GM21515 (cell line): ENCODE data around the gene RRAGA.
A peak's percentile ranks its signal among the peaks of the same experiment; 100 is the strongest.
"Not testable (repeated sequence)": the region's sequence is repeated elsewhere in the genome, so short reads cannot be mapped to it uniquely, and the experiment has no call there.

Experiments used
- ATAC-seq: cut with Tn5 transposase; IDR thresholded peaks from one replicate; pipeline ENCODE4 v1.9.1; 2021; ENCODE audit not compliant: unreplicated experiment

RRAGA gene

GRCh38 chr9:19048966-19049916, at the start of gene RRAGA:
TSS of gene RRAGA (plus strand) at chr9:19049427. CDS start at chr9:19049660, 233 bp downstream.
- ATAC-seq = peak; percentile 87

DNA sequence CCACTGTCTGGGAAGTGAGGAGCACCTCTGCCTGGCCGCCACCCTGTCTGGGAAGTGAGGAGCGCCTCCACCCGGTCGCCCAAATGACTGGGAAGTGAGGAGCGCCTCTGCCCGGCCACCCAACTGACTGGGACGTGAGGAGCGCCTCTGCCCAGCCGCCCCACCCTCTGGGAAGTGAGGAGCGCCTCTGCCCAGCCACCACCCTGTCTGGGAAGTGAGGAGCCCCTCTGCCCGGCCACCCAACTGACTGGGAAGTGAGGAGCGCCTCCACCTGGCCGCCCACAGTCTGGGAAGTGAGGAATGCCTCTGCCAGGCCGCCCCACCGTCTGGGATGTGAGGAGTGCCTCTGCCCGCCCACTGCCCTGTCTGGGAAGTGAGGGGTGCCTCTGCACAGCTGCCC, 49.1 kb upstream of the RRAGA start:
- no peak for ATAC-seq

DNA sequence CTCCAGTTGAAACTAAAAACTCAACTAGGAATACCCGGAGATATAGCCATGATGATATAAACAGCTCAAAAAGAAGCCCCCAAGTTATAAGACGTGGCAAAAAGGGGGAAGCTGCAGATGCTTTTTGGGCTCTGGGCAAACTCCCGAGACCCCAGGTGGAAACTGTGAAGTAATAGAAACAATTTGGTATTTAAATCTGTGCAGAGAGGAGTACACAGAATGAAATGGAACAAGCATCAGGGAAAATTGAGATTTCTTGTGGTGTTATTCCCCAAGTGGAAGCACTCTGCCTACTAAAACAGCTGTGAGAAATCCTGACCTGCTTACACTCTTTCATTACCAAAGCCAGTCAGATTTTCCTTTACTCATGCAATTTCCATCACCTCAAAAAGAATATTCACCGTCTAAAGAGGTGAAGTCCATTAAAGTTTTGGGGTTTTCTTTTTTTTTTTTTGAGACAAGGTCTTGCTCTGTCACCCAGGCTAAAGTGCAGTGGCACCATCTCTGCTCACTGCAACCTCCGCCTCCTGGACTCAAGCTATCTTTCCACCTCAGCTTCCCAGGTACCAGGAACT, 39.7 kb upstream of the RRAGA start:
- no peak for ATAC-seq

GRCh38 chr9:19018201-19018600, 31.0 kb upstream of the RRAGA start:
- no peak for ATAC-seq

DNA sequence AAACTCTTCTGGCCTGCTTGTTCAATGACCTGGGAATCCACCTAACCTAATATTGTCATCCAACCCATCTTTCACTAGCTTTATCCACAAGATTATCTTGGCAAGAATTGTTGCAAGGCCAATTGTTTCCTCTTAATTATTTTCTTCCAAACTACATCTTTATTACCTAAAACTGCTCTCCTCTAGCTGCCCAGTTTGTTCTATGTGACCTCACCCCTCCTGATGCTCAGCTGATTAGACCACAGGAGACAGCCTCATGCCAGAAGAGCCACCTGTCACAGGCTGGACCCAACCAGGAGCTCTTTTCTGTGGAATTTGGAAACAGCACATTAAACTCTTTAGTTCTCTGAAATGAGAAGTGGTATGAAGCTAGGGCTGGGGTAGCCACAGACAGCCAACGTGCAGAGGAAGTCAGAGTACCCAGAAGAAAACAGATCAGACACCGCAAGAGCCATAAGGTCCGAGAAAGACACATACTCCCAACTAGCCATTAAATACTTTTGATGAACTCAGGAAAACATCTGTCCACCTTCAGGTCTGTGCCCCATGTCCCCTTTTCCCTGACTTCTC, 28.3 kb upstream of the RRAGA start:
- ATAC-seq = no peak

DNA sequence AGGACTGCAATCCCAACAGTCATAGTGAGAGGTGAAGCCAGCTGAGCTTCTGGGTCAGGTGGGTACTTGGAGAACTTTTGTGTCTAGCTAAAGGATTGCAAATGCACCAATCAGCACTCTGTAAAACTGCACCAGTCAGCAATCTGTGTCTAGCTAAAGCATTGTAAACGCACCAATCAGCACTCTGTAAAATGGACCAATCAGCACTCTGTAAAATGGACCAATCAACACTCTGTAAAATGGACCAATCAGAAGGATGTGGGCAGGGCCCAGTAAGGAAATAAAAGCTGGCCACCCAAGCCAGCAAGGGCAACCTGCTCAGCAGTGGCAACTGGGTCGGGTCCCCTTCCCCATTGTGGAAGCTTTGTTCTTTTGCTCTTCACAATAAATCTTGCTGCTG, 27.6 kb upstream of the RRAGA start:
- not testable (repeated sequence) for ATAC-seq

- peak; percentile 52 for ATAC-seq
These were observed 27.0 kb upstream of the RRAGA start for GRCh38 chr9:19022206-19022605.

- no peak for ATAC-seq
These were observed 26.1 kb upstream of the RRAGA start for GRCh38 chr9:19023078-19023477.

GRCh38 chr9:19026375-19026774, 22.9 kb upstream of the RRAGA start:
- no peak for ATAC-seq

DNA sequence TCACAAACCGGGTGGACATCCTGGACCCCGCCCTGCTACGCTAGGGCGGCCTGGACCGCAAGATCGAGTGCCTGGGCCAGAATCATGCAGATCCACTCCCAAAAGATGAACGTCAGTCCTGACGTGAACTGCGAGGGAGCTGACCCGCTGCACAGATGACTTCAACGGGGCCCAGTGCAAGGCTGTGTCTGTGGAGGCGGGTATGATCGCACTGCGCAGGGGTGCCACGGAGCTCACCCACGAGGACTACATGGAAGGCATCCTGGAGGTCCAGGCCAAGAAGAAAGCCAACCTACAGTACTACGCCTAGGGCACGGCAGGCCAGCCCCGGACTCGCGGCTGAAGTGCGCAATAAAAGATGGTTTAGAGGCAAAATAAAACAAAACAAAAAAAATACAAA, 21.4 kb upstream of the RRAGA start:
- no peak for ATAC-seq

DNA sequence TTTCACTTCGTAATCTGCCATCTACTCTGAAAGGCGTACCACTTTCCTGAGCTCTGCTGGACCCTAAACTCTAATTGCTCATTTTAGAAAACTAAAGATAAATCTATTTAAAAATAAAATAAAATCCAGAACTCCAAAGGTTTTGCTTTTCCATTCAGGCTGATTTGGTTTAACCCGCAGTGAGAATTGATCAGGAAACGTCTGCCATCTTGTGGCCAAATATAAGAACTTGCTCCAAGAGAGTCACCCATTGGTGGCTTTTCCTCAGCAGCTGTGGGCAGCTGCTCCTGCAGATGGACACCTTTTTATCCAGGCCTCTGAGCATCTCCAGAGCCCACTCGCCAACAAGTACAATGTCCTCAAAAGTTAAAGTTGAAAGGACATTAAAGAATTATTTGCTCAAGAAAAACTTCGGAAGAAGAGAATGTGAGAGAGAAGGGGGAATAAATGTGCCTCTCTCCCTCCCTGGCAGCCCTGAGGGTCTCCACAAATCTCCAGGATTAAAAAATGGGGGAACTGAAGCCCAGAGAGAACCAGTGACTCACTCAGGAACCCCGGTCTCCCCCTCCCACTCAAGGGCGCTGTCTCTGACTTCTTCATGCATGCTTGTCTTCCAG, 20.3 kb upstream of the RRAGA start:
- no peak for ATAC-seq

GRCh38 chr9:19030899-19031298, 18.3 kb upstream of the RRAGA start:
- peak; percentile 72 for ATAC-seq

GRCh38 chr9:19032406-19032805, 16.8 kb upstream of the RRAGA start:
- no peak for ATAC-seq

GRCh38 chr9:19033015-19033414, 16.2 kb upstream of the RRAGA start, which contains the start of gene SAXO1:
TSS of gene SAXO1 (minus strand) at chr9:19033209. CDS start at chr9:19032908, 301 bp downstream.
- no peak for ATAC-seq

GRCh38 chr9:19036611-19037010, 12.6 kb upstream of the RRAGA start:
- no peak for ATAC-seq

DNA sequence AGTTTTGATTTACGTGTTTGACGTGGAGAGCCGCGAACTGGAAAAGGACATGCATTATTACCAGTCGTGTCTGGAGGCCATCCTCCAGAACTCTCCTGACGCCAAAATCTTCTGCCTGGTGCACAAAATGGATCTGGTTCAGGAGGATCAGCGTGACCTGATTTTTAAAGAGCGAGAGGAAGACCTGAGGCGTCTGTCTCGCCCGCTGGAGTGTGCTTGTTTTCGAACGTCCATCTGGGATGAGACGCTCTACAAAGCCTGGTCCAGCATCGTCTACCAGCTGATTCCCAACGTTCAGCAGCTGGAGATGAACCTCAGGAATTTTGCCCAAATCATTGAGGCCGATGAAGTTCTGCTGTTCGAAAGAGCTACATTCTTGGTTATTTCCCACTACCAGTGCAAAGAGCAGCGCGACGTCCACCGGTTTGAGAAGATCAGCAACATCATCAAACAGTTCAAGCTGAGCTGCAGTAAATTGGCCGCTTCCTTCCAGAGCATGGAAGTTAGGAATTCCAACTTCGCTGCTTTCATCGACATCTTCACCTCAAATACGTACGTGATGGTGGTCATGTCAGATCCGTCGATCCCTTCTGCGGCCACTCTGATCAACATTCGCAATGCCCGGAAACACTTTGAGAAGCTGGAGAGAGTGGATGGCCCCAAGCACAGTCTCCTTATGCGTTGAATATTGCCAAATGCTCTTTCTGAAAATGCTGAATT, 850 bp downstream of the RRAGA start:
- no peak for ATAC-seq

DNA sequence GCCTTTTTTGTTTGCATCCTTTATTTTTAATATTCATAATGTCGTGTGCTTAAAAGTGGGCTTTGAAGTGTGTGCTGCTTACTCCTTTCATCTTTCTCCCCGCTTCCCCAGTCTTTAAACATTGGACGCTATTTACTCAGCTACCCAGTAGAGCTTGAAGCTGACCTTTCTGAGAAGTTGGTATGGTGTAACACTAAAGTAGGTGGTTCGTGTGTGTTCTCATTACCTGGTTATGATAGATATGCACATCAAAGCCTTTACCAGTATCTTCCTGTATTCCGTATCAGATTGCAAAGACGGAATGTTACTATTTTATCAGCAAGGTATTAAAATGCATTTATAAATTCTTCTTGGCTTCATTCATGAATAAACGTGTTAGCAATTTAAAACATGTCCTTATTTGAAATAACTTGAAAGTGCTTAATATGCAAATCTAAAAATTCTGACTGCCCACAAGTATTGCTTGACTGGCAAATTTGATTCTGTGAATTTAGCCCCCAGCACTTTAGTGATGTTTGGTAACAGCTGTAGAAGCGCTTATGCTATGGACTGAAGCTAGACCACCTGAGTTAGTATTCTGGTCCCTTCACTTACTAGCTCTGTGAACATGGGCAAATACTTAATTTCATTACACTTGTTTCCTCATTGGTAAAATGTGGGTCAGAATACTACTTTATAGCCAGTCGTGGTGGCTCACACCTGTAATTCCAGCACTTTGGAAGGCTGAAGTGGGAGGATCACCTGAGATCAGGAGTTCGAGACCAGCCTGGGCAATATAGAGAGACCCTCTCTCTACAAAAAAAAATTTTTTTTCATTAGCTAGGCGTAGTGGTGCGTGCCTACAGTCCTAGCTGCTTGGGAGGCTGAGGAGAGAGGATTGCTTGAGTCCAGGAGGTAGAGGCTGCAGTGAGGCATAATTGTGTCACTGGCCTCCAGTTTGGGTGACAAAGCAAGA, 1.7 kb downstream of the RRAGA start:
- no peak for ATAC-seq

GRCh38 chr9:19057033-19057432, 7.8 kb downstream of the RRAGA start:
- ATAC-seq = no peak

DNA sequence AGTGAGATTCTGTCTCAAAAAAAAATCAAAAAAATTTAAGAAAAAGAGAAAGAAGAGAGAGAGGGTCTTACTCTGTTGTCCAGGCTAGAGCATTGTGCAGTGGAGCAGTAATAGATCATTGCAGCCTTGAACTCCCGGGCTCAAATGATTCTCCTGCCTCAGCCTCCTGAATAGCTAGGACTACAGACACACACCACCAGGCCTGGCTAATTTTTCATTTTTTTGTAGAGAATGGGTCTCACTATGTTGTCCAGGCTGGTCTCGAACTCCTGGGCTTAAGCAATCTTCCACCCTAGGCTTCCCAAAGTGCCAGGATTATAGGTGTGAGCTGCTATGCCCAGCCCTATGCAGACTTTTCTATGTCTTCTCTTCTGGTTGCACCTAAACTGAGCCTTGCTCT, 25.0 kb downstream of the RRAGA start:
- ATAC-seq = no peak

DNA sequence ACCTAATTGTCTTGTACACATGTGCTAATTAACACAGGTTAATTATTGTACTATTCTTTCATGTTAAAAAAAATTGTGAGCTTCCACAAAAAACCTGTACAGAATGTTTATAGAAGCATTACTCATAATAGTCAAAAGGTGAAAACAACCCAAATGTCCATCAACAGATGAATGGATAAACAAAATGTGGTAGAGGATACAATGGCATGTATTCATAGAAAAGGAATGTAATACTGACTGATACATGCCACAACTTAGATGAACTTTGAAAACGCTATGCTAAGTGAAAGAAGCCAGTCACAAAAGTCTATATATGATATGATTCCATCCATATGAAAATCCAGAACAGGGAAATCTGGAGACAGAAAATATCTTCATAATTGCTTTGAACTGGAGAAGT, 25.6 kb downstream of the RRAGA start:
- ATAC-seq = no peak
